Epithelial cell of proximal tubule (primary cell): Measurements from ENCODE around the gene PIK3C2G. TPM values are rescaled to one million over a fixed set of nuclear protein-coding genes. Genes with fewer than 3 reads are reported as not detected.

Experiments used
- DNase-seq: peaks from one replicate; pipeline ENCODE4 v3.0.0-alpha.2; 2011; ENCODE audit warnings: low read depth
- H3K4me3 ChIP-seq: 2 replicates; pipeline ENCODE4 v1.5.1; 2011; ENCODE audit warnings: low read depth, mild to moderate bottlenecking, low read length
- total RNA-seq: library from RNA; depleted of rRNA; stranded (reverse); fragments of >200 nt; gene quantifications from 2 replicates; pipeline ENCODE4 v1.2.3, GENCODE V29; 2015
- TF ChIP-seq, protein P1 (sequence below): conservative IDR thresholded peaks from 2 replicates; pipeline ENCODE4 v1.5.1; 2012; ENCODE audit warnings: low read depth, mild to moderate bottlenecking, low read length

The PIK3C2G gene
- total RNA-seq, 1 donor from 2014 or later = 0.12 TPM

GRCh38 chr12:18457362-18457761 lies 196.0 kb downstream of the PIK3C2G start:
- H3K4me3 ChIP-seq = no peak overlapping the region
- TF ChIP-seq, protein P1, sequence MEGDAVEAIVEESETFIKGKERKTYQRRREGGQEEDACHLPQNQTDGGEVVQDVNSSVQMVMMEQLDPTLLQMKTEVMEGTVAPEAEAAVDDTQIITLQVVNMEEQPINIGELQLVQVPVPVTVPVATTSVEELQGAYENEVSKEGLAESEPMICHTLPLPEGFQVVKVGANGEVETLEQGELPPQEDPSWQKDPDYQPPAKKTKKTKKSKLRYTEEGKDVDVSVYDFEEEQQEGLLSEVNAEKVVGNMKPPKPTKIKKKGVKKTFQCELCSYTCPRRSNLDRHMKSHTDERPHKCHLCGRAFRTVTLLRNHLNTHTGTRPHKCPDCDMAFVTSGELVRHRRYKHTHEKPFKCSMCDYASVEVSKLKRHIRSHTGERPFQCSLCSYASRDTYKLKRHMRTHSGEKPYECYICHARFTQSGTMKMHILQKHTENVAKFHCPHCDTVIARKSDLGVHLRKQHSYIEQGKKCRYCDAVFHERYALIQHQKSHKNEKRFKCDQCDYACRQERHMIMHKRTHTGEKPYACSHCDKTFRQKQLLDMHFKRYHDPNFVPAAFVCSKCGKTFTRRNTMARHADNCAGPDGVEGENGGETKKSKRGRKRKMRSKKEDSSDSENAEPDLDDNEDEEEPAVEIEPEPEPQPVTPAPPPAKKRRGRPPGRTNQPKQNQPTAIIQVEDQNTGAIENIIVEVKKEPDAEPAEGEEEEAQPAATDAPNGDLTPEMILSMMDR = no peak
- DNase-seq = no peak

DNA sequence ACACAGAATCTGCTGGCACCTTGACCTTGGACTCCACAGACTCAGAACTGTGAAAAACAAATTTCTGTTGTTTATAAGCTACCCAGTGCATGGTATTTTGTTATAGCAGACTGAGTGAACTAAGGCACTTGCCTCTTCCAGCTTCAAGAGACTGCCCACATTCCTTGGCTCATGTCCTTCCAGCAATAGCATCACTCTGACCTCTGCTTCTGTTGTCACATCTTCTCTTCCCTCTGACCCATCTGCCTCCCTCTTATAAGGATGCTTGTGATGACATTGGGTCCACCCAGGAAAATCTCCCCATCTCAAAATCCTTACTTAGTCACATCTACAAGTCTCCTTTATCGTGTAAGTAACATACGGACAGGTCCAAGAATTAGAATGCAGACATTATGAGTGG lies 200.4 kb downstream of the PIK3C2G start:
- DNase-seq = no peak
- TF ChIP-seq, protein P1 = no peak
- H3K4me3 ChIP-seq = no peak overlapping the region

DNA sequence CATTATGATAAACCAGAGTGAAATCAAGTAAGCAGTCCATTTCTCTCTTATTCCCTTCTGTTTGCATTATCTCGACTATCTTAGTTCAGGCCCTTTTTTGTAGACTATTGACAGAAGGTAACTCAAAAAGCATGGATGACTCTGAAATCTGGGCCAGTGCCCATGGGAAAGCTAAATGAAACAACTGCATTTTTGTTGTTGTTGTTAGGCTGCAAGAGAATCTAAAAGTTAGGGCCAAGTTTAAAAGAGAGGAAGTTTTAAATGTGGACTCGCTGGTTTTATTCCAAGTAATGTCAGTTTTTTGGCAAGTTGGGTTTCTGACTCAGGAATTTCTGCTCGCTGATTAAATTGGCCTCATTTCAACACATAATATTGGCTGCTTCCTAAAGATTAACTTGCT lies 201.1 kb downstream of the PIK3C2G start:
- TF ChIP-seq, protein P1 = no peak
- no peak for DNase-seq
- no peak overlapping the region for H3K4me3 ChIP-seq

- TF ChIP-seq, protein P1 = no peak
- DNase-seq = no peak
- H3K4me3 ChIP-seq = no peak overlapping the region
These were observed 206.4 kb downstream of the PIK3C2G start for GRCh38 chr12:18467620-18468245.

- TF ChIP-seq, protein P1 = no peak
- no peak overlapping the region for H3K4me3 ChIP-seq
- DNase-seq = peak; percentile 50
These were observed 207.1 kb downstream of the PIK3C2G start for GRCh38 chr12:18468246-18469075.

GRCh38 chr12:18470251-18470650 lies 208.9 kb downstream of the PIK3C2G start:
- TF ChIP-seq, protein P1 = no peak
- DNase-seq = no peak
- no peak overlapping the region for H3K4me3 ChIP-seq
